ENCODE measurements around the gene RILPL2. TPM values are rescaled to one million over a fixed set of nuclear protein-coding genes. Genes with fewer than 3 reads are reported as not detected.

The RILPL2 gene
- total and polyA plus RNA-seq, 9 of the 15 experiments (the other 6 are each of a cell fraction or from before 2014, with no cell fraction given): 0.61 to 5.8 (median 4.3) TPM

DNA sequence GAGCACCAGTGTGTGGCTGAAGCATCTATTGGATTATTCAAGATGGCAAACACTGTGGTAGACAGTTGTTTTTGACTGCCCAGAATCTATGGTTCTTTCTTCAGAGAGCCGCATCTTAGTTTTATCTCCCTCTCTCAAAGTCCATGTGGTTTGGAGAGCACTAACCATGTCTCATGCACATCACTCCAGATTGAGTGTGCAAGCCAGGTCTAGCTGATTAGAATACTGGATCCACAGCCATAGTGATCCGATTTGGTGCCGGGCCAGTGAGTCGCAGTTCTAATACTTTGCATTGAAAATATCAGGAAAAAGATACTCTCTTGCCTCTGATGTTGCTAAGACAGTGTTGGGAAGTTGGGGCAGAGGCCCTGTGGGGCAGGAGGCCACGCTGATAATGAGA lies 67.3 kb downstream of the RILPL2 start (continued):
- no peak for TF ChIP-seq JUN (IDR thresholded peaks at IDR 0.05; ENCODE audit: borderline replicate concordance, low read depth, low read length)
- no peak for TF ChIP-seq JUN (CRISPR knock-in tag; IDR thresholded peaks at IDR 0.05; ENCODE audit: borderline replicate concordance)
- TF ChIP-seq ZNF263 (CRISPR knock-in tag; IDR thresholded peaks at IDR 0.05; ENCODE audit: borderline replicate concordance): no peak
- peak; percentile 51; the same call in 1 of the 2 replicates for TF ChIP-seq TCF3 (CRISPR knock-in tag; IDR thresholded peaks at IDR 0.05)
- TF ChIP-seq, protein P1, sequence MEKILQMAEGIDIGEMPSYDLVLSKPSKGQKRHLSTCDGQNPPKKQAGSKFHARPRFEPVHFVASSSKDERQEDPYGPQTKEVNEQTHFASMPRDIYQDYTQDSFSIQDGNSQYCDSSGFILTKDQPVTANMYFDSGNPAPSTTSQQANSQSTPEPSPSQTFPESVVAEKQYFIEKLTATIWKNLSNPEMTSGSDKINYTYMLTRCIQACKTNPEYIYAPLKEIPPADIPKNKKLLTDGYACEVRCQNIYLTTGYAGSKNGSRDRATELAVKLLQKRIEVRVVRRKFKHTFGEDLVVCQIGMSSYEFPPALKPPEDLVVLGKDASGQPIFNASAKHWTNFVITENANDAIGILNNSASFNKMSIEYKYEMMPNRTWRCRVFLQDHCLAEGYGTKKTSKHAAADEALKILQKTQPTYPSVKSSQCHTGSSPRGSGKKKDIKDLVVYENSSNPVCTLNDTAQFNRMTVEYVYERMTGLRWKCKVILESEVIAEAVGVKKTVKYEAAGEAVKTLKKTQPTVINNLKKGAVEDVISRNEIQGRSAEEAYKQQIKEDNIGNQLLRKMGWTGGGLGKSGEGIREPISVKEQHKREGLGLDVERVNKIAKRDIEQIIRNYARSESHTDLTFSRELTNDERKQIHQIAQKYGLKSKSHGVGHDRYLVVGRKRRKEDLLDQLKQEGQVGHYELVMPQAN (IDR thresholded peaks at IDR 0.05; ENCODE audit: borderline replicate concordance): no peak
- TF ChIP-seq GTF2E2 (tag; IDR thresholded peaks at IDR 0.05): no peak
- no peak for TF ChIP-seq ZNF696 (CRISPR knock-in tag; conservative IDR thresholded peaks at IDR 0.05)
- no peak for TF ChIP-seq NFIX (CRISPR knock-in tag; IDR thresholded peaks at IDR 0.05; ENCODE audit: low read depth)
- TF ChIP-seq TEAD4 (IDR thresholded peaks at IDR 0.05; ENCODE audit: low read length): 0 out of 2 replicates have a peak, but pooled peaks have one; percentile 39
- TF ChIP-seq TEAD4 (CRISPR knock-in tag; IDR thresholded peaks at IDR 0.05; ENCODE audit: borderline replicate concordance): no peak
- TF ChIP-seq GTF2F1 (IDR thresholded peaks at IDR 0.05; ENCODE audit: low read depth, low read length): no peak
- no peak for TF ChIP-seq RB1 (IDR thresholded peaks at IDR 0.05; ENCODE audit: low read depth)
- TF ChIP-seq BCL6 (CRISPR knock-in tag; IDR thresholded peaks at IDR 0.05): no peak
- TF ChIP-seq HNRNPK (IDR thresholded peaks at IDR 0.05; ENCODE audit: low read depth, low read length, poor library complexity, severe bottlenecking): no peak
- TF ChIP-seq STAT5A (IDR thresholded peaks at IDR 0.05; ENCODE audit: borderline replicate concordance, low read length): no peak
- peak; percentile 67 for TF ChIP-seq CBFA2T3 (IDR thresholded peaks at IDR 0.05)
- no peak for TF ChIP-seq ZNF507 (tag; conservative IDR thresholded peaks at IDR 0.05)
- 0 out of 4 replicates have a peak, but pooled peaks of 1 of the 2 experiments have one; percentile 21 for TF ChIP-seq MAZ (CRISPR knock-in tag; conservative IDR thresholded peaks at IDR 0.05 in 1 of 2, IDR thresholded peaks at IDR 0.05 in 1 of 2)
- TF ChIP-seq NCOR1 (IDR thresholded peaks at IDR 0.05): peak; percentile 27; the same call in 1 of the 2 replicates
- TF ChIP-seq, protein P2, sequence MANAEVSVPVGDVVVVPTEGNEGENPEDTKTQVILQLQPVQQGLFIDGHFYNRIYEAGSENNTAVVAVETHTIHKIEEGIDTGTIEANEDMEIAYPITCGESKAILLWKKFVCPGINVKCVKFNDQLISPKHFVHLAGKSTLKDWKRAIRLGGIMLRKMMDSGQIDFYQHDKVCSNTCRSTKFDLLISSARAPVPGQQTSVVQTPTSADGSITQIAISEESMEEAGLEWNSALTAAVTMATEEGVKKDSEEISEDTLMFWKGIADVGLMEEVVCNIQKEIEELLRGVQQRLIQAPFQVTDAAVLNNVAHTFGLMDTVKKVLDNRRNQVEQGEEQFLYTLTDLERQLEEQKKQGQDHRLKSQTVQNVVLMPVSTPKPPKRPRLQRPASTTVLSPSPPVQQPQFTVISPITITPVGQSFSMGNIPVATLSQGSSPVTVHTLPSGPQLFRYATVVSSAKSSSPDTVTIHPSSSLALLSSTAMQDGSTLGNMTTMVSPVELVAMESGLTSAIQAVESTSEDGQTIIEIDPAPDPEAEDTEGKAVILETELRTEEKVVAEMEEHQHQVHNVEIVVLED (CRISPR knock-in tag; IDR thresholded peaks at IDR 0.05): no peak
- no peak for TF ChIP-seq PHF21A (IDR thresholded peaks at IDR 0.05; ENCODE audit: borderline replicate concordance, low read depth)
- TF ChIP-seq ZFP36 (IDR thresholded peaks at IDR 0.05; ENCODE audit: low read depth, low read length, partially characterized antibody): no peak
- TF ChIP-seq PRPF4 (IDR thresholded peaks at IDR 0.05; ENCODE audit: insufficient read depth, low read depth, low read length, poor library complexity, severe bottlenecking): no peak
- TF ChIP-seq ARID2 (IDR thresholded peaks at IDR 0.05): no peak
- no peak for TF ChIP-seq ZNF175 (CRISPR knock-in tag; IDR thresholded peaks at IDR 0.05; ENCODE audit: low read depth)
- no peak for TF ChIP-seq ZNF239 (CRISPR knock-in tag; IDR thresholded peaks at IDR 0.05)
- TF ChIP-seq SLC30A9 (CRISPR knock-in tag; IDR thresholded peaks at IDR 0.05): no peak
- TF ChIP-seq HDAC1 (IDR thresholded peaks at IDR 0.05): peak in 1 of 2 experiments; percentile 14; a peak in 2 of 4 replicates

Data from K562 (cell line).